OCI-LY1 (cell line): Measurements from ENCODE around the gene COL6A3.

ENCODE experiments used
- CTCF ChIP-seq: fragments of 200-600 bp; sonication (generic), shearing (Covaris generic); IDR thresholded peaks from 2 replicates; pipeline ENCODE4 v1.5.1; 2017; ENCODE audit warnings: mild to moderate bottlenecking, antibody characterized with exemption, low read length, moderate library complexity, mixed read lengths
- EZH2 ChIP-seq: fragments of 200-600 bp; sonication (generic), shearing (Covaris generic); IDR thresholded peaks from 2 replicates; pipeline ENCODE4 v1.8.0; 2017; ENCODE audit warnings: borderline replicate concordance, mixed run types, mild to moderate bottlenecking, antibody characterized with exemption, low read length, moderate library complexity, mixed read lengths

DNA sequence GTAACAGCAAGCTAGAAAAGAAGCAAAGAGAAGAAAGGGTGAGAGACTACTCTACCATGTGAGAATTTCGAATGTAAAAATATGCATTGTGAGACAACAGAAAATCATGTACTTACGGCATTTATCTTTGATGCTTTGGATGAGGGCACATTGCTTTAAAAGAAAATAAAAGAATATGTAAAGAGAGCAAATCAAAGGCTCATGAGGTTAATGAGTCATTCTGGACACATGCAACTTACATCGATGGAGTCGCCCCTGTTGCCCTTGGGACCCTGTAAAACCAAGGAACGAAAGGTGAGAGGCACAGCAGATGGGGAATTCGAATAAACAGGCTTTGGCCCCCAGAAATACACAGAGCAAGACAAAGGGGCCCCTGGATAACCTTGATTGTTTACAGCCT, 69.0 kb downstream of the COL6A3 start:
- no peak for TF ChIP-seq CTCF
- no peak for TF ChIP-seq EZH2
